GM19238 (cell line): ENCODE data around the gene MARCO.

Experiments
- DNase-seq: peaks from one replicate; pipeline ENCODE4 v3.0.0; 2011; ENCODE audit warnings: low spot score; ENCODE audit not compliant: insufficient read length

MARCO gene, protein sequence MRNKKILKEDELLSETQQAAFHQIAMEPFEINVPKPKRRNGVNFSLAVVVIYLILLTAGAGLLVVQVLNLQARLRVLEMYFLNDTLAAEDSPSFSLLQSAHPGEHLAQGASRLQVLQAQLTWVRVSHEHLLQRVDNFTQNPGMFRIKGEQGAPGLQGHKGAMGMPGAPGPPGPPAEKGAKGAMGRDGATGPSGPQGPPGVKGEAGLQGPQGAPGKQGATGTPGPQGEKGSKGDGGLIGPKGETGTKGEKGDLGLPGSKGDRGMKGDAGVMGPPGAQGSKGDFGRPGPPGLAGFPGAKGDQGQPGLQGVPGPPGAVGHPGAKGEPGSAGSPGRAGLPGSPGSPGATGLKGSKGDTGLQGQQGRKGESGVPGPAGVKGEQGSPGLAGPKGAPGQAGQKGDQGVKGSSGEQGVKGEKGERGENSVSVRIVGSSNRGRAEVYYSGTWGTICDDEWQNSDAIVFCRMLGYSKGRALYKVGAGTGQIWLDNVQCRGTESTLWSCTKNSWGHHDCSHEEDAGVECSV

DNA sequence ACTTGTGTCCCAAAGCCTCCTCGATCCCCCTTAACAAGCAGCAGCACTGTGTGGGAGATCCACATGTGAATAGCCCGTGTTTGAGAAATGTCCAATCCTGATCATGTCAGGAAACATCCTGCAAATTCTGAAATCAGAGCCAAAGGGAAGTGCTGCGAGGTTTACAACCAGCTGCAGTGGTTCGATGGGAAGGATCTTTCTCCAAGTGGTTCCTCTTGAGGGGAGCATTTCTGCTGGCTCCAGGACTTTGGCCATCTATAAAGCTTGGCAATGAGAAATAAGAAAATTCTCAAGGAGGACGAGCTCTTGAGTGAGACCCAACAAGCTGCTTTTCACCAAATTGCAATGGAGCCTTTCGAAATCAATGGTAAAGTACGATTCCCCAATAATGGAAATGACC is at the start of gene MARCO:
Gene MARCO (plus strand): TSS at position 164 of the 400 bp plus-strand sequence. CDS start 107 bp downstream, at position 271.
- DNase-seq, result no peak

DNA sequence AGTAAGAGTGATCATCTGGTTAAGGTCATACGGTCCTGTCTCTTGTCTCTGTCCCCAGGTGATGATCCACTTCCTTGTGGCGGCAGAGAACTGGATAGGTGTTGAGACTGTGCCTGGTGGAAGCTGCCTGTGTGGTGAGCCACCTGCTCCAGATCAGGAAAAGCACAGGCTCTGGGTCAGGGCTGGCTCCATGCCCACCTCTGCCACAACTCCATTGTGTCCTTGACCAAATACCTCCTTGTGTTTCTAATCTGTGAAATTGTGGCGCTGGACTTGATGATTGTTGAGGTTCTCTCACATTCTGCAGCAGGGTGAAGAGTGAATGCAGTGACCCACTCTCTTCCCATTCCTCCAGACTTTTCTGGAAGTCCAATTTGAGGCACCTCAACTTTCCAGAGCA is 48.9 kb upstream of the MARCO start:
- no peak for DNase-seq

DNA sequence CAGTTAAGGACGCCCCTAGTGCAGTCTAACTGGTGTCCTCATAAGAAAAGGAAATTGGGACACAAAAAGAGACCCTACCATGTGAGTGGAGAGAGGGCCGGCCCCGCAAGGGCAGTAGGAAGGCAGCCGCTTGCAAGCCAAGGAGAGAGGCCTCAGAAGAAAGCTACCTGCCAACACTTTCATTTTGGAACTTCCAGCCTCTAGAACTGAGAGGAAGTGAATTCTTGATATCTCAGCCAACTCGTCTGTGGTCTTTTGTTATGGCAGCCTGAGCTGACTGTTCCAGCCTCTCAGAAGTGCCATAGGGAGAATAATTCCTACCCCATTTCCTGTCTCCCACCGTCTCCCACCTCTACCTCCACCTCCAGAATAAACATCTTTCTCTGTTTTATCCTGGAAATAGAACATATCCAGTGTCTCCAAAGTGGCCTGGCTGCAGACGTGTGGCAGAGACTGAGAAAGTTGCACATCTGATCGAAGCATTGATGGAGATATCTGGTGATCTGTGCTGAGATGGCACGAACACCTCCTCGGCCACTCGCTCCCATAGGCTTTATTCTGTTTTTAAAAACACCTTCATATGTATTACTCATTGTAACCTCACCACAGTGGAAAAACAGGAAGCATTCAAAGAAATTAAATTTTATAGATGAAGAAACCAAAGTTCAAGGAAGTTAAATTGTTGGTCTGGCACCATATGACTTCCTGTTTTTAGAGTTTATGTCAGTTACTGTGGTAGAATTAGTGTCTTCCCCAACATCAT is 39.5 kb upstream of the MARCO start:
- no peak for DNase-seq

DNA sequence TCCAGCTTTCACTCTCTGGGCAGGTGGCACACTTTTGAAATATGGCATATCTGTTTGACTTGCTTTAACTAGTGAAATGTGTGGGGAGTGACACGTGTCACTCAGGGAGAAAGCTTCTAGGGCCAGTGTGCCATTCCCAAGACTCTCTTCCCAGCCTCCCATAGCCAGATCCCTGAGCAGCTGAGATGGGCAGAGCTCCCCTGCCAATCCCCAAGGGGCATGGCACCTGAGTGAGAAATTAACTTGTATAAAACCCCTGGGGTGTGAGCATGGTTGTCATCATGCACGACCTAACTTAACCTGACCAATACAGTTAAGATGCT is 39.0 kb upstream of the MARCO start:
- no peak for DNase-seq

DNA sequence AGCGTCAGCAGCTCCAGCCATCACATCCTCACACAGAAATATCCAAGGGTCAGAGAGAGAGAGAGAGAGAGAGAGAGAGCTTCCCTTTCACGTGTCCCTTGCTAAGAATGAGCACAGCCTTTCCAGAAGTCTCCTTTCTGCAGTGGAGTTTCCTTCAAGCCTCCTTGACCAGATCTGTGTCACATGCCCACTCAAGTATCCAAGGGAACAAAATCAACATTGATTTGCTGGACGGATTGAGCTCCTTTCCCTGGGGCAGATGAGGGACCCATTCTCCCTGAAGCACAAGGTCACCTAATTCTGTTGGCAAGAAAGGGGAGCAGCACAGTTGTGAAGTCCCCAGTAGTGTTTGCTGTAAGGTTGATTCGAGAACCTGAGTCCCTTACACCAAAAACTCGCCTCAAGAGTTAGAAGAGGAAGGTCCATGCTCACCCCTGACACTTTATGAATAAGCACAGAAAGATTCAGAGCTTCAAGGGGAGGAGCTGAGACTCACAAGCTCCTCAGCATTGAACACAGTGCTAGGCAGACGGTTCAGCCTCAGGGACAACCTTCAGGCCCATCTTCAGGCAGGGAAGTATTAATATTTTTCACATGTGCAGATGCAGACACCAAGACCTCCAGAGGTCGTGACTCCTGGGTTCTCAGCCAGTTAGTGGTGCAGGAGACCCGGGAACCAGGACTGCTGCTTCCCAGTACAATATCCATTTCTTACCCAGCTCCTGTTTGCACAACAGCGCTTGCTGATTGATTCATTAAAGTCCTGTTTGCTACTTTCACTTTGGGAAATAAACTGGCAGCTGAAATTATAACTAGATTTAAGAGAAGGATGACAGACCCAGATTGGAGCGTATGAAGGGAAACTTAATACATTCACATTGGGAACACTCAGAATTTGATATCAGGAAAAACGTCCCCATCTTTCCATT is 38.2 kb upstream of the MARCO start:
- DNase-seq, result no peak

DNA sequence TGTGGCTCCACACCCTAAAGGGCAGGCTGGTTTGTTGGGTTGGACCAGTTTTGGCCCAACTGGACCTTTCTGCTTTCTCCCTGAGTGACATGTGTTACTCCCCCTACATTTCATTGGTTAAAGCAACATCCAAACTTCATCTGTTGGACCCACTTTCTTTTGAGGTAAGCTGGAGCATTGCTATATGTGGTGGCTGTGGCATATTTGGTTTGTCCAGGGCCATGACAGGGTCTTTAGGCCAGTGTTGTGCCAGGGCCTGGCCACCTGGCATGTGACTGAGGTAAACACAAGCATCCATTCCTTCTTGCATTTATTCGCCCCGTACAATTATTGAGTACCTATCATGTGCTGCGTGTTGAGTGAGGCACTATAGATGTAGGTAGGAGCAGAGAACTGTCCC is 36.8 kb upstream of the MARCO start:
- DNase-seq, result no peak

DNA sequence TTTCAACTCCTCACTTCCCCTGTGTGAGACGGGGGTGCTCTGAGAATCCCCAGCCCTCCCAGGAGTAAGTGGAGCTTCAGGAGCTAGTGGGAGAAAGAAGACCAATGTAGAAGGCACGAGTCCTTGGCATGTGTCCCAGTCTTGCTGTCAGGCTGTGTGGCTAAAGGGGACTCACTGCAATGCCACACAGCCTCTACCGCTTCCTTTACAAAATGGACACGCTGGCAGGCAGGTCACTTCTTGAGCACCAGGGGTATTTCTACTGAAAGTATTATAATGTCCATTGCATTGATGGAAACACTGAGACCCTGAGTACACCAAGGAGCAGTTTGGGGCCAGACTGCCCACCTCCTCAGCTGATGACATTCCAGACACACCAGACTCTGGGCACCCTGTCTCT is 35.8 kb upstream of the MARCO start:
- no peak for DNase-seq

DNA sequence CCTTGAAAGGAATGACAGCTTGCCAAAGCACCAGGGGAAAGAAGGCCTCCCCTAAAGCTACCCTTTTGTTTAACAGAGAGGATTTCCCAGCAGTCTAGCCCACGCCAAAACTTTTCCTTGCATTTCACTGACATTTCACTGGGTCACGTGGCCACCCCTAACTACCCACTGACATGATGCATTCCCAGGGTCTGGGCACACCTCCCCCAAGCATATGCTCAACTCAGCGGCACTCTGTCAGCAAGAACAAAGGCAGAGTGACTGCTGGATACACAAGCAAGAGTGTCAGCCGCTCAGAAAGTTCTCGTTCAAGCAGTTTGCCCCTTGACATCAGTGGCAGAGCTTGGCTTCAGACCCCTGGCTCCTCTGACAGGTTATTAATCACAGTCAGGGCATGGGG is 34.2 kb upstream of the MARCO start:
- no peak for DNase-seq

DNA sequence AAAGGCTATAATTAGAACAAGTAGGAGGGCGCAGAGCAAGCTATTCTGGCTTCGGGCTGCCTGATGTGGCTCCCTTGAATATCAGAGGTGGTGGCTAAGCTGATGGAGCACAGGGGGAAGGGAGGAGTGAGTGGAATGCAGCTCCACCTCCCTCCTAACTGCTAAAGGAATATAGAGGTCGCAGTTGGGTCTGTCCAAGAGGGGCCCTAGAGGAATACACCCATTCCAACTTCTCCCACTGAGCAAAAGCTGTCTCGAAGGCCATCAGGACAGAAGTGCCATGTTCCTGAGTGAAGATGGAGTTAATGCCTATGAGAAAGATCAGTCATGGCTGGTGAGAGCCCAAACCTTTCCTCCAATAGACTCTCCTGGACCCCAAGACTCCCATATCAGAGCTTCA is 32.8 kb upstream of the MARCO start:
- no peak for DNase-seq

DNA sequence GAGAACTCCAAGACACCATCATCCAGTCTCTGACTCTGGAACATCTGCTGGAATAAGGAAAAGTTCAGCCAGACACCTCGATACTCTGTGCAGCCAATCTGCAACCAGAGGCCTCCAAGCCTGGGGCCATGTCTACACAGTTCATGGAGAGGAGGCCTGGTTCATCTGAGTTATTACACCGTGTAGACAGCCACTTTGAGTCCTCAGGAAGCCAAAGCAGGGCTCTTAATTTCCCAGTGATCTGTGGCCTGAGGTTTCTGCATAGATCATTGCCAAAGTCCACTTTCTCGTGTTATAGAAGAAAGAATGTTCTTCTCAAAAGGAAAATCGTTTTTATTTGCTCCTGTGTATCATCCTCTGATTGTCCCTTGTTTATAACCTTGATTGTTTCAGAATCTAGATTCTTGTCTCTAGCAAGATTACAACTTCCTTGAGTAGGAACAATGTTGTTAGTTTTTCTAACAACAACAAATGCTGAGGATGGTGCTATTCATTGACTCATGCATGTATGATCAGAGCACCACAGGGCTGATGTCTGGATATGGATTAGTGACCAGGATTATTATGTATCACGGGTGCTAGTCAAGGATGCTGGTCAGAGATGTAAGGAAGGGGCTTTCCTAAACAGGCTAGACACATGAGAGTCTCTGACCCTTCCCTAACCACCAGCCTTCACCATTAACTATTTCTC is 30.7 kb upstream of the MARCO start:
- no peak for DNase-seq

DNA sequence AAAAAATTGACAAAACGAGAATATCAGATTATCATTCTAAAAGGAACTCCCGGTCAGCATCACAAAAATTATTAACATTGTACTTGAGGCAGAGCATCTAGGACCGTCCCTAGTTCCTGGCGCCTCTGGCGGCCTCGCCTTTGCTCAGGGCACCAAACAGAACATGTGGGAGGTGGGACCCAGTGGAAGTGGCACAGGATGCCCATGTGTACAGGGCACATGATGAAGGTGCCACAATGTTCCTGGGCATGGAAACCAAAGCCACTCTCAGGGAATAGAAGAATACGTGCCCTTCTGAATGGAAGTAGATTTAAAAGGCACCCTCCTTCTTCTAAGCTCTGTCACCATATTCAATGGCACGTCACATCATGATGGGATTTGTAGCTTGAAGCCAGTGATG is 30.1 kb upstream of the MARCO start:
- no peak for DNase-seq

DNA sequence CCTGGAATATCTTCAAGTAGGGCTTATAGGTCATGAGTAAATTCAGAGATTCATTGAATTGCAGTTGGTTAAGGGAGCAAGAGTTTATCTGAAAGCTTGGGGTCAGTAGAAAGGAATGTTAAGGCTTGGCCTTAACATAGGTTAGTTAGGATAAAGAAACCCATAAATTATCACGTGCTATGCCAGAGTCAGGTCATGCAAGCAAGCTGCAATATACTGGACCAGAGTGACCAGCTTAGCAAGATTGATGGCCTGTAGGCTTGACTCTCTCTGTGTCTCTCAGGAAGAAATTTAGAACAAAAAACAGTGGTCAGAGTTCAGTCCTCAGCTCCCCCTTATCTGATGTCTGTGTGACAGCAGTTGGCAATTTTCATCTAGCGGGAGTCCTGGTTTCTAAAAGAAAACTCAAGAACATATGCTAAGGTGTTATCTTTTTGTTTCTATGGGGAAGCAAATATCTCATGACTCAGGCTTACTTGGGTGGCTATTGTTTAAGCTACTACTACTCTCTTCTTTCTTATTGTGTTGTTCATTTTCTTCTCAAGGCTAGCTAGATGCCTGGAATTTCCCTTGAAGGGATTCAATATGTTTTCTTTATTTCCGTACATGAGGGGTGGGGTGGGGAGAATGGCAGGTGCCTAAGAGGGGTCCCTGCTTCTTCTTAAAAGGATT is 28.7 kb upstream of the MARCO start:
- no peak for DNase-seq

DNA sequence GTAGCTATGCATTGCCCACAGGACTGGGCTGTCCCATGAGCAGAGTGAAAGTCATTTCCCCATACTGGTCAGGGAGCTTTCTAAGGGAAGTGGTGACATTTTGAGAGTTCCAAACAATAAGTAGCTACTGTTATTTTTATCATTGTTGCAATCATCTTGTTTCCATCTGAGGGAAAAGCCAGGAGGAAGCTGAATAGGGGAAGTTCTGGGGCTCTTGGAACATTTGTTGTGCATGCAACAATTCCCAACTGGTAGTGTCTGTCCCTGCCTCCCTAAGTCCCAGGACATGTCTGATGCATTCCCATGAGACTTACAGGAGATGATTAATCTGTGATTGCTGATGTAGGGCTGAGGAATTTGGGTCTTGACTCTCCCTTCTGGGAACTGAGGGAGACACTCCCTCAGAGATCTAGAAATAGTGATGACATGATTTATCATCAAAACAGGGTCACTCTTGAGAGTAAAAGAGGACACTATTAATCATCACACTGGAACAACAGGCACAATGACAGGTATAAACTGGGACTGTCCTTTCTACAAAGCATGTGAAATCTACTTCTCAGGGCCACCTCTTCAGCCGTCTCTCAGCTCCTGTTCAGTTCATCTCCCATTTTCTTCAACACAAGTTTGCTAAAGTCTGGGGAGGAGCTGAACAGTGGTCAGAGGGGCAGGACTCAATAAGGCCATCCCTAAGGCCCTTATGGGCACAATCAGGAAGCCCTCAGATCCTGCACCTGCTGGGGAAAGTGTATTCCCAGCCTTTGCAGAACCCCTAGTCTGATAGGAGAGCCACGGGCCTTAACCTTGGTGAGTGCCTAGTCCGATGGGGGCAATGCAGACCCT is 28.0 kb upstream of the MARCO start:
- DNase-seq, result no peak

DNA sequence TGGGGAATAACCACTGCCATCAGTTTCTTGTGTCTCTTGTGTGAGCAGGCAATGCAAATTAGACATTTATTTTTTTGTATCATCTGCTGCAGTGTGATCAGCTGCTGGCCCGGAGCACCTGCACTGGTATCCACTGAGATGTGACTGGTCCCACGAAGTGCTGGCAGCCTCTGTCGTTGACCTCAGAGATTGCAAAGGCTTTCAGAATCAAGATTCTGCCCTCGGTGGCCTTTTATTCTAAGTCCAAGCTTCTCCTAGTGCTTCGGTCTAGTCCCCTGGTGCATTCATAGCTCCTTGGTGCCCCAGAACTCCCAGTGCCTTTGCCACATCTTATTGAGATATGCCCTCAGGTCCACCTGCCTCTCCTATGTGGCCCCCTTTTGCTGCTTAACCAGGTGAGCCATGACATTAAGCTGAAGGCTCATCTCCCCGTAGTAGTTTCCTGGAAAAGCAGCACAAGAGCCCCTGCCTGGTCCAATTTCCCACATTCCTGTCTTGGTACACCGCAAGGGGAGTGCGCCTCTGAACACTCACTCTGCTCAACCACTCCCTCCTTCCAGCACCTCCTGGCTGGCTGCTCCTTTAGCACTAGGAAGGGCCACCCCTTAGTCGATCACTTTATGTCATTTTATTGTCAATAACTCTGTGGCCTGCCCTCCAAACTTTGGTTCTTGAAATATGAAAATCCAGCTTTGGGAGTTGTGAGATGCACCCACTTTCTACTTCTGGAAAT is 27.1 kb upstream of the MARCO start:
- no peak for DNase-seq

DNA sequence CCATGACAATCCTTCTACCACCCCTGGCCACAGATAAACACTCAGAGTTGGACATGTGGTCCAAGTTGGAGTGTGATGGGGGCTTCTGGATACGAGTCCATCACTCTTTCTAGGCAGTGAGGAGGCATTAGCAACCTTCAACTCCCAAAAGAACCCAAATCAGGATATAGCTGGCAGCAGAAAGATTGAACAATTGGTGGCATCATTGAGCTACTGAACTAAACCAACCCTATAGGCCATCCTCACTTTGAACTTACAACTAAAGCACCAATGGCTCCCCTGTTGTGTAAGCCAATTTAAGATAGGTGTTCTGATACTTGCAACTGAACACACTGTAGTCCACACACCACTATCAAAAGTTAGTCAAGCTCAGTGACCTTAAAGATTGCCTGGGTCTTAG is 24.0 kb upstream of the MARCO start:
- DNase-seq, result no peak

DNA sequence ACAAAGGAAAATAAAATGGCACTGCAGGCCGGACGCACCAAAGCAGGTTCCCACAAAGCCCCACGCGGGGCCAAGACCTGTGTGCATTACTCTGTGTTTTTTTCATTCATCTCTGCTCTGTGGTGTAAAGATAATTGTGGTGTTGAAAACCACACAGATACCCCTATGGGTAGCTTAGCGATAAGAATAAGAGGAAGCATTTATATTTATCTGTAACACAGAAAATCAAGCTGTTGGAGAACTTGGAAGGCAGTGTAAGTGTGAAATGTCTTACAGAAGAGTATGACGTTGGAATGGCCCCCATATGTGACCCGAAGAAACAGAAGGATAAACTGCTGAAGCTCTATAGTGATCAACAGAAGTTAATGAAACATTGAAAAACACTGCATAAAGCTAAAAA is 20.3 kb upstream of the MARCO start:
- no peak for DNase-seq

DNA sequence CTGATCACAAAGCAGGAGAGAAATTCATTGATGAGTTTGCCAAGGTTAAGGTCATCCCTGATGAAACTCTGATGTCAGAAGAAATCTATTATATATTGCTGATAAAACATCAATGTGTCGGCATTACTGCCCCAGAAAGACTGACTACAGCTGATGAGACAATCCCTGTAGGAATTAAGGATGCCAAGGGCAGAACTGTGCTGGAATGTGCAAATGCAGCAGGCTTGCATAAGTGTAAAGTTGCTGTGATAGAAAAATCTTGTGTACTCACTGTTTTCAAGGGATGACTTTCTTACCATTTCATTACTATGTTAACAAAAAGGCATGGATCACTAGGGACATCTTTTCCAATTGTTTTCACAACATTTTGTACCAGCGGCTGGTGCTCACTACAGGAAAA is 19.7 kb upstream of the MARCO start:
- no peak for DNase-seq

DNA sequence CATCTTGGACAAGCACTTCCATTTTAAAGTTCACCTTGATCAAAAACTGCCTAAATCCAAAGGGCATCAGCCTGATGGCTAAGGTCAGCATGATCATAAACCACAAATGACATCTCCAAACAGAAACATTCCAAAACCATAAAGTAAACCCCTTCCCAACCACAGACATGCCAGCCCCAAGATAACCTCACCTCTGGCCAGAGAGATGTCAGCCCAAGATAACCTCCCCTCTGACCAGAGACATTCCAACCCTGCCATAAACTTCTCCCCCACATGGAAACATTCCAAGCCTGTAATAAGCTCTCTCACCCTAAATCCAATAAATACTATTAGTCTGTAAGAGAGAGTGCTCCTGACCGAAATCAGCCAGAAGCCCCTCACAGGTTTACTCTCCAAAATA is 18.6 kb upstream of the MARCO start:
- DNase-seq, result no peak

DNA sequence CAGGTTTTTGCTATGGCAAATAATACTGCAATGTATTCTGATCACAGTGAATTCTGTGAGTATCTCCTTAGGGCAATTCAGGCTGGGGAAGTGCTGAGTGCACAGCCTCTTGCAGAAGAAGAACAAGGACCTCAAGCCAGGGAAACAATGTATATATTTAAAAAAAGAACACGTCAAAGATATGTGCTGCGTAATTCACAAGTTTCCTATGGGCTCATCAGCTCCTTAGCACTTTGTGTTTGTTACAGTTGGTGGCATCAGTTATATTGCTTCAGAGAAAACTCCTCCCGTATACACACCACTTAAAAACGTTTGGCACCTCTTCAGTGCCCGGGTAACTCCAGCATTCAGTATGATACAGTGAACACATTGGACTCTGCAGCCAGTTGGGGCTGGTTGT is 16.5 kb upstream of the MARCO start:
- no peak for DNase-seq
